ENCODE data around the gene RAD18.
A peak's percentile ranks its signal among the peaks of the same experiment; 100 is the strongest.

Gene RAD18

GRCh38 chr3:8893001-8893400 is 70.3 kb downstream of the RAD18 start:
- Histone ChIP-seq H3K4me1 (ENCODE audit: insufficient read depth, low read length) (no peaks in the 10 kb centered on the region), H3K27ac (ENCODE audit: low read depth, low read length) (no peak overlapping the region), H3K9ac (ENCODE audit: low read depth, low read length) (no peak overlapping the region), H3K9me3 (ENCODE audit: insufficient read depth, low read depth, low read length) (no peaks in the 10 kb centered on the region), H3K36me3 (ENCODE audit: insufficient read depth, low read length) (peaks cover 38% of the 10 kb centered on the region), H3K4me3 (ENCODE audit: low read length) (no peak overlapping the region), H3K27me3 (ENCODE audit: insufficient read depth, low read length) (no peaks in the 10 kb centered on the region)
- 95% methylated on average over 5 of the region's 5 CpGs for WGBS

GRCh38 chr3:8891774-8892173 is 71.5 kb downstream of the RAD18 start:
- H3K9me3 ChIP-seq (ENCODE audit: insufficient read depth, low read depth, low read length): no peaks in the 10 kb centered on the region
- H3K27ac ChIP-seq (ENCODE audit: low read depth, low read length): no peak overlapping the region
- H3K4me1 ChIP-seq (ENCODE audit: insufficient read depth, low read length): no peaks in the 10 kb centered on the region
- no peak overlapping the region for H3K9ac ChIP-seq (ENCODE audit: low read depth, low read length)
- no peak overlapping the region for H3K4me3 ChIP-seq (ENCODE audit: low read length)
- H3K36me3 ChIP-seq (ENCODE audit: insufficient read depth, low read length): peaks cover 37% of the 10 kb centered on the region
- H3K27me3 ChIP-seq (ENCODE audit: insufficient read depth, low read length): no peaks in the 10 kb centered on the region
- WGBS: 100% methylated on average over 1 of the region's 1 CpG

GRCh38 chr3:8891303-8891702 is 72.0 kb downstream of the RAD18 start:
- H3K36me3 ChIP-seq (ENCODE audit: insufficient read depth, low read length): peaks cover 37% of the 10 kb centered on the region

GRCh38 chr3:8888301-8888915 is 74.9 kb downstream of the RAD18 start:
- H3K36me3 ChIP-seq (ENCODE audit: insufficient read depth, low read length): peaks cover 29% of the 10 kb centered on the region

More at GRCh38 chr3:8891303-8891702, 72.0 kb downstream of the RAD18 start:
- Histone ChIP-seq H3K9ac (ENCODE audit: low read depth, low read length) (no peak overlapping the region), H3K27me3 (ENCODE audit: insufficient read depth, low read length) (no peaks in the 10 kb centered on the region), H3K4me1 (ENCODE audit: insufficient read depth, low read length) (no peaks in the 10 kb centered on the region), H3K4me3 (ENCODE audit: low read length) (no peak overlapping the region), H3K9me3 (ENCODE audit: insufficient read depth, low read depth, low read length) (no peaks in the 10 kb centered on the region), H3K27ac (ENCODE audit: low read depth, low read length) (no peak overlapping the region)

GRCh38 chr3:8887435-8888300 is 75.6 kb downstream of the RAD18 start:
- Histone ChIP-seq H3K9me3 (ENCODE audit: insufficient read depth, low read depth, low read length) (peaks cover 5% of the 10 kb centered on the region; the same call in 1 of the 2 replicates), H3K36me3 (ENCODE audit: insufficient read depth, low read length) (peaks cover 29% of the 10 kb centered on the region), H3K4me3 (ENCODE audit: low read length) (no peak overlapping the region), H3K9ac (ENCODE audit: low read depth, low read length) (no peak overlapping the region), H3K27ac (ENCODE audit: low read depth, low read length) (no peak overlapping the region), H3K27me3 (ENCODE audit: insufficient read depth, low read length) (no peaks in the 10 kb centered on the region), H3K4me1 (ENCODE audit: insufficient read depth, low read length) (peaks cover 4% of the 10 kb centered on the region)
- 83% methylated on average over 6 of the region's 7 CpGs for WGBS

More at GRCh38 chr3:8888301-8888915, 74.9 kb downstream of the RAD18 start:
- H3K27me3 ChIP-seq (ENCODE audit: insufficient read depth, low read length): no peaks in the 10 kb centered on the region
- H3K9ac ChIP-seq (ENCODE audit: low read depth, low read length): no peak overlapping the region
- H3K27ac ChIP-seq (ENCODE audit: low read depth, low read length): no peak overlapping the region
- no peaks in the 10 kb centered on the region for H3K4me1 ChIP-seq (ENCODE audit: insufficient read depth, low read length)
- no peak overlapping the region for H3K4me3 ChIP-seq (ENCODE audit: low read length)
- 98% methylated on average over 6 of the region's 6 CpGs for WGBS
- H3K9me3 ChIP-seq (ENCODE audit: insufficient read depth, low read depth, low read length): peaks cover 3% of the 10 kb centered on the region; the same call in 1 of the 2 replicates

GRCh38 chr3:8886546-8886945 is 76.7 kb downstream of the RAD18 start:
- Histone ChIP-seq H3K36me3 (ENCODE audit: insufficient read depth, low read length) (peaks cover 30% of the 10 kb centered on the region), H3K4me1 (ENCODE audit: insufficient read depth, low read length) (peaks cover 16% of the 10 kb centered on the region), H3K9me3 (ENCODE audit: insufficient read depth, low read depth, low read length) (peaks cover 5% of the 10 kb centered on the region; the same call in 1 of the 2 replicates), H3K9ac (ENCODE audit: low read depth, low read length) (no peak overlapping the region), H3K27me3 (ENCODE audit: insufficient read depth, low read length) (no peaks in the 10 kb centered on the region), H3K4me3 (ENCODE audit: low read length) (no peak overlapping the region), H3K27ac (ENCODE audit: low read depth, low read length) (no peak overlapping the region)
- WGBS: 79% methylated on average over 4 of the region's 4 CpGs

GRCh38 chr3:8885536-8886316 is 77.5 kb downstream of the RAD18 start:
- peaks cover 38% of the 10 kb centered on the region for H3K36me3 ChIP-seq (ENCODE audit: insufficient read depth, low read length)
- H3K27ac ChIP-seq (ENCODE audit: low read depth, low read length): no peak overlapping the region

GRCh38 chr3:8884630-8885290 is 78.5 kb downstream of the RAD18 start:
- peaks cover 16% of the 10 kb centered on the region for H3K4me1 ChIP-seq (ENCODE audit: insufficient read depth, low read length)
- H3K4me3 ChIP-seq (ENCODE audit: low read length): no peak overlapping the region
- 91% methylated on average over 1 of the region's 1 CpG for WGBS
- H3K9me3 ChIP-seq (ENCODE audit: insufficient read depth, low read depth, low read length): peaks cover 5% of the 10 kb centered on the region; the same call in 1 of the 2 replicates
- H3K27ac ChIP-seq (ENCODE audit: low read depth, low read length): no peak overlapping the region
- peaks cover 41% of the 10 kb centered on the region for H3K36me3 ChIP-seq (ENCODE audit: insufficient read depth, low read length)
- H3K27me3 ChIP-seq (ENCODE audit: insufficient read depth, low read length): no peaks in the 10 kb centered on the region
- H3K9ac ChIP-seq (ENCODE audit: low read depth, low read length): no peak overlapping the region

More at GRCh38 chr3:8885536-8886316, 77.5 kb downstream of the RAD18 start:
- no peaks in the 10 kb centered on the region for H3K27me3 ChIP-seq (ENCODE audit: insufficient read depth, low read length)
- H3K4me3 ChIP-seq (ENCODE audit: low read length): no peak overlapping the region
- H3K9ac ChIP-seq (ENCODE audit: low read depth, low read length): no peak overlapping the region
- H3K4me1 ChIP-seq (ENCODE audit: insufficient read depth, low read length): peaks cover 16% of the 10 kb centered on the region
- H3K9me3 ChIP-seq (ENCODE audit: insufficient read depth, low read depth, low read length): peaks cover 5% of the 10 kb centered on the region; the same call in 1 of the 2 replicates

- H3K27me3 ChIP-seq (ENCODE audit: insufficient read depth, low read length): no peaks in the 10 kb centered on the region
- peaks cover 5% of the 10 kb centered on the region; the same call in 1 of the 2 replicates for H3K9me3 ChIP-seq (ENCODE audit: insufficient read depth, low read depth, low read length)
- H3K9ac ChIP-seq (ENCODE audit: low read depth, low read length): 0 out of 2 replicates have a peak overlapping the region, but pooled peaks have one; percentile 5
- peaks cover 16% of the 10 kb centered on the region for H3K4me1 ChIP-seq (ENCODE audit: insufficient read depth, low read length)
- peak overlapping the region; percentile 61 for H3K27ac ChIP-seq (ENCODE audit: low read depth, low read length)
- H3K36me3 ChIP-seq (ENCODE audit: insufficient read depth, low read length): peaks cover 35% of the 10 kb centered on the region
- H3K4me3 ChIP-seq (ENCODE audit: low read length): no peak overlapping the region
- WGBS: 96% methylated on average over 3 of the region's 3 CpGs
These were observed 80.6 kb downstream of the RAD18 start for GRCh38 chr3:8882642-8883041.

- Histone ChIP-seq H3K4me3 (ENCODE audit: low read length) (no peak overlapping the region), H3K9ac (ENCODE audit: low read depth, low read length) (0 out of 2 replicates have a peak overlapping the region, but pooled peaks have one; percentile 5), H3K36me3 (ENCODE audit: insufficient read depth, low read length) (peaks cover 38% of the 10 kb centered on the region), H3K4me1 (ENCODE audit: insufficient read depth, low read length) (peaks cover 16% of the 10 kb centered on the region), H3K27ac (ENCODE audit: low read depth, low read length) (peak overlapping the region; percentile 61), H3K27me3 (ENCODE audit: insufficient read depth, low read length) (no peaks in the 10 kb centered on the region), H3K9me3 (ENCODE audit: insufficient read depth, low read depth, low read length) (peaks cover 5% of the 10 kb centered on the region; the same call in 1 of the 2 replicates)
- 67% methylated on average over 3 of the region's 3 CpGs for WGBS
These were observed 81.1 kb downstream of the RAD18 start for GRCh38 chr3:8882171-8882593.

All from HUES64 (cell line).